ENCODE data around the gene JUN.

- TF ChIP-seq POLR2A (IDR thresholded peaks at IDR 0.05) = no peak
- no peak for TF ChIP-seq CTCF (IDR thresholded peaks at IDR 0.05)
Observed at GRCh38 chr1:58782178-58783089, 1.4 kb downstream of the JUN start.
